ENCODE results near the gene TGFB2. TPM values are rescaled to one million over a fixed set of nuclear protein-coding genes. Genes with fewer than 3 reads are reported as not detected.

TGFB2 gene
- polyA plus RNA-seq, 1 donor: 4.9 TPM

DNA sequence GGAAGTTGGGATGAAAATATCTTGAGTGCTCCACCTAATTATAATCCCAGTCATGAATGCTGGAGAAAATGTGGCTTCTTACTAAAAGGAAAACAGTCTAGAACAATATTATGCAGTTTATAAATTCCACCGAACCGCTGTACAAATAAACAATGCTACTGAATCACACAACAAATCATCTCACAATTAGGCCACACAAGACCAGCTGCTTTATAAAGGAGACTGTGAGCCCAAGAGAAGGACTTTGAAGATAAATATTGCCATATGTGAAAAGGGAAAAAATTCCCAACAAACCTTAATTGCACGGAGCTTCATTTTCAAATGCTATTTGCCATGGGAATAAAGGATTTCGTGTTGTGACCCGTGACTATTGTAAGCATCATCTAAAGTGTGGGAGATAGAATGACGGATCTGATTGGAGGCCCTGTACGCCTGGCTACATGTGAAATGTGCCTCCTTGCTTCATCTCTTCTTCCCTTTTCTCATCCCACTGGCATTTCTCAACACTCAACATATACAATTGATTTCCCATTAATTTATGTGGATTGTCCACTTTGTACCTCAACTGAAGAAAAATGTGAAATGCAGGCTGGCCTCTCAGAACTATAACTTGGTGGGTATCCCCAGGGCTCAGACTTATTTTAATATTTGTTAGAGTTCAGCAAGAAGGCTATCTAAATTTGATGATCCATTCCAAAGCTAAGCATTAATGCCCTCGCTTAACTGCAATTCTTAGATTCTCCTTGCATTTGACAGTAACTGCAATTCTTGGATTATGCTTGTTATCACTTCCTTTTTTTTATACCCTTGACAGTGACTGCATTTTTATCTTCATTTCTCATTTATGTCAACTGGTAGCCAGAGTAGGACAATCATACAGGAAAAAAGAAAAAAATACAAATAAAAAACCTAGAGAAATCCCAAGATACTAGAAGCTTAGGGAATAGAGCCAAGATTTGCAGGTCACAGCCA is 122.3 kb downstream of the TGFB2 start:
- no peaks in the 10 kb centered on the region for H3K36me3 ChIP-seq (ENCODE audit: control insufficient read depth, insufficient read depth, low read length)
- no peak overlapping the region for H3K27ac ChIP-seq (ENCODE audit: low read length)
- H3K4me3 ChIP-seq (ENCODE audit: low read length): no peak overlapping the region
- DNase-seq: no peak
- WGBS (ENCODE audit: insufficient coverage, low lambda C conversion rate): 100% methylated on average over 1 of the region's 8 CpGs
- no peaks in the 10 kb centered on the region for H3K9me3 ChIP-seq (ENCODE audit: control insufficient read depth, low read depth, low read length)
- no peaks in the 10 kb centered on the region for H3K4me1 ChIP-seq (ENCODE audit: control insufficient read depth, insufficient read depth, low read length)
- H3K27me3 ChIP-seq (ENCODE audit: control insufficient read depth, insufficient read depth, low read length): no peaks in the 10 kb centered on the region

DNA sequence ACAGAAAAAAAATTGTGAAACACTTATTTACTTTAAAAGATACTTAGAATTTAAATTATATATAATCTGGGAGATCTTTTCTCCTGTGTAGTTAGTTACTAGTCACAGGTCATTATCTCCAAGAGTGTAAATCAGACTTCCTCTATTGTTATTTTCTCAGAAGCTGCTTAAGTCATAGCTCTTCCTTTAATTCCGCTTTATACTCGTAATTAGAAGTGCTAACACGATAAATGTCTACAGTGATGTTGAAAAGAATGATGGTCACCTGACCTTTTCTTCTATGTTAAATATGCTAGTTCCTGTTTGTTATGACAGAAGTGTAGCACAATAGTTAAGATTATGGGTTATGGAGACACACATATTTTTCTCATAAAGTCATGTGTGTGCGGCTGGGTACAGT is 123.6 kb downstream of the TGFB2 start:
- Histone ChIP-seq H3K9me3 (ENCODE audit: control insufficient read depth, low read depth, low read length) (no peaks in the 10 kb centered on the region), H3K27ac (ENCODE audit: low read length) (no peak overlapping the region)
- WGBS (ENCODE audit: insufficient coverage, low lambda C conversion rate): no CpG with 5 or more reads among the region's 4 CpGs

GRCh38 chr1:218472885-218473284 is 127.7 kb downstream of the TGFB2 start:
- Histone ChIP-seq H3K9me3 (ENCODE audit: control insufficient read depth, low read depth, low read length) (no peaks in the 10 kb centered on the region), H3K36me3 (ENCODE audit: control insufficient read depth, insufficient read depth, low read length) (no peaks in the 10 kb centered on the region), H3K27me3 (ENCODE audit: control insufficient read depth, insufficient read depth, low read length) (no peaks in the 10 kb centered on the region), H3K4me3 (ENCODE audit: low read length) (no peak overlapping the region), H3K4me1 (ENCODE audit: control insufficient read depth, insufficient read depth, low read length) (no peaks in the 10 kb centered on the region), H3K27ac (ENCODE audit: low read length) (no peak overlapping the region)
- WGBS (ENCODE audit: insufficient coverage, low lambda C conversion rate): 50% methylated on average over 1 of the region's 1 CpG
- no peak for DNase-seq

More for the DNA sequence above, 123.6 kb downstream of the TGFB2 start:
- Histone ChIP-seq H3K4me3 (ENCODE audit: low read length) (no peak overlapping the region), H3K27me3 (ENCODE audit: control insufficient read depth, insufficient read depth, low read length) (no peaks in the 10 kb centered on the region), H3K4me1 (ENCODE audit: control insufficient read depth, insufficient read depth, low read length) (no peaks in the 10 kb centered on the region), H3K36me3 (ENCODE audit: control insufficient read depth, insufficient read depth, low read length) (no peaks in the 10 kb centered on the region)
- no peak for DNase-seq

GRCh38 chr1:218473522-218473921 is 128.4 kb downstream of the TGFB2 start:
- Histone ChIP-seq H3K27me3 (ENCODE audit: control insufficient read depth, insufficient read depth, low read length) (no peaks in the 10 kb centered on the region), H3K36me3 (ENCODE audit: control insufficient read depth, insufficient read depth, low read length) (no peaks in the 10 kb centered on the region), H3K27ac (ENCODE audit: low read length) (no peak overlapping the region), H3K9me3 (ENCODE audit: control insufficient read depth, low read depth, low read length) (no peaks in the 10 kb centered on the region), H3K4me3 (ENCODE audit: low read length) (no peak overlapping the region), H3K4me1 (ENCODE audit: control insufficient read depth, insufficient read depth, low read length) (no peaks in the 10 kb centered on the region)
- no CpG with 5 or more reads among the region's 2 CpGs for WGBS (ENCODE audit: insufficient coverage, low lambda C conversion rate)
- no peak for DNase-seq

DNA sequence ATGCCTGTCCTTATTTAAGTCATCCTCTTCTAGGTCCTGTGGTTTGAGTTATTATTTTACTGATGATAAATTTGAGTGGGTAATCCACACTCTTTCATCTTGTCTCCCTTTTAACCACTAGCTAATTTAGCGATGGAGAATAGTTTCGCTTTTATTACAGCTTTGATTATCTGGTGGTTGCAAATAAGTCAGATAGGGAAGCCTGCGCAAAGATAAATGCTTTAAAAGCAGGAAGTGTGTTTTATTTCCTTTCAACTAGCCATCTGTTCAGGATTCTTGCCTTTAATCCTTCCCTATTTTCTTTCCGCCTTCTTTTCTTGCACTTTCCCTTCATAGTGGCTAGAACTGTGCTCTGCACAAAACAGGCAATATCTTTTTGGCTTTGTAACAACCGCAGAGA is 129.0 kb downstream of the TGFB2 start:
- H3K27ac ChIP-seq (ENCODE audit: low read length): no peak overlapping the region
- no peaks in the 10 kb centered on the region for H3K36me3 ChIP-seq (ENCODE audit: control insufficient read depth, insufficient read depth, low read length)
- no peaks in the 10 kb centered on the region for H3K4me1 ChIP-seq (ENCODE audit: control insufficient read depth, insufficient read depth, low read length)
- H3K27me3 ChIP-seq (ENCODE audit: control insufficient read depth, insufficient read depth, low read length): no peaks in the 10 kb centered on the region
- no peak overlapping the region for H3K4me3 ChIP-seq (ENCODE audit: low read length)
- no peaks in the 10 kb centered on the region for H3K9me3 ChIP-seq (ENCODE audit: control insufficient read depth, low read depth, low read length)
- DNase-seq: no peak
- WGBS (ENCODE audit: insufficient coverage, low lambda C conversion rate): 49% methylated on average over 4 of the region's 5 CpGs

DNA sequence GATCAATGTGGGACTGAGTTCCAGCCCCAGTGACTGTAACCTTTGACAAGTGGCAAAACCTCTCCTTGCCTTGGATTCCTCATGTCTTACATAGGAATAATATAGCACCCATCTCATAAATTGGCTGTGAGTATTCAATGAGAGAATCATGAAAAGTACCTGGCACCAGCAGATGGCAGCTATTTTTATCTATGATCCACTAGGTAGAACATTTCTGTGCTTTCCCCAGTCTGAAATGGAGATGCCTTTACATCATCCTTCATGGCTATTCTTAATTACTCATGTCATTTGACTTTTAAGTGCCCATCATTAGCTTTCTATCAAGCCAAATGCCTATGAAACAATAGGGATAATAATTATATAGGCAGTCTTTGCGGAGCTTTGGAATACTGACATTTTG is 130.1 kb downstream of the TGFB2 start:
- no peak overlapping the region for H3K4me3 ChIP-seq (ENCODE audit: low read length)
- no peak overlapping the region for H3K27ac ChIP-seq (ENCODE audit: low read length)
- no peaks in the 10 kb centered on the region for H3K36me3 ChIP-seq (ENCODE audit: control insufficient read depth, insufficient read depth, low read length)
- no peaks in the 10 kb centered on the region for H3K27me3 ChIP-seq (ENCODE audit: control insufficient read depth, insufficient read depth, low read length)
- DNase-seq: no peak
- no peaks in the 10 kb centered on the region for H3K4me1 ChIP-seq (ENCODE audit: control insufficient read depth, insufficient read depth, low read length)
- no peaks in the 10 kb centered on the region for H3K9me3 ChIP-seq (ENCODE audit: control insufficient read depth, low read depth, low read length)
- WGBS (ENCODE audit: insufficient coverage, low lambda C conversion rate): no CpG with 5 or more reads among the region's 1 CpG

- H3K36me3 ChIP-seq (ENCODE audit: control insufficient read depth, insufficient read depth, low read length): no peaks in the 10 kb centered on the region
- H3K27ac ChIP-seq (ENCODE audit: low read length): no peak overlapping the region
- H3K27me3 ChIP-seq (ENCODE audit: control insufficient read depth, insufficient read depth, low read length): no peaks in the 10 kb centered on the region
- H3K4me1 ChIP-seq (ENCODE audit: control insufficient read depth, insufficient read depth, low read length): no peaks in the 10 kb centered on the region
- DNase-seq: no peak
- WGBS (ENCODE audit: insufficient coverage, low lambda C conversion rate): no CpG with 5 or more reads among the region's 1 CpG
- H3K9me3 ChIP-seq (ENCODE audit: control insufficient read depth, low read depth, low read length): no peaks in the 10 kb centered on the region
- H3K4me3 ChIP-seq (ENCODE audit: low read length): no peak overlapping the region
These were observed 130.6 kb downstream of the TGFB2 start for GRCh38 chr1:218475699-218476098.

- Histone ChIP-seq H3K27ac (ENCODE audit: low read length) (no peak overlapping the region), H3K9me3 (ENCODE audit: control insufficient read depth, low read depth, low read length) (no peaks in the 10 kb centered on the region), H3K4me3 (ENCODE audit: low read length) (no peak overlapping the region), H3K36me3 (ENCODE audit: control insufficient read depth, insufficient read depth, low read length) (no peaks in the 10 kb centered on the region), H3K27me3 (ENCODE audit: control insufficient read depth, insufficient read depth, low read length) (no peaks in the 10 kb centered on the region), H3K4me1 (ENCODE audit: control insufficient read depth, insufficient read depth, low read length) (no peaks in the 10 kb centered on the region)
- WGBS (ENCODE audit: insufficient coverage, low lambda C conversion rate): 100% methylated on average over 1 of the region's 3 CpGs
- no peak for DNase-seq
These were observed 131.2 kb downstream of the TGFB2 start for GRCh38 chr1:218476385-218476784.

DNA sequence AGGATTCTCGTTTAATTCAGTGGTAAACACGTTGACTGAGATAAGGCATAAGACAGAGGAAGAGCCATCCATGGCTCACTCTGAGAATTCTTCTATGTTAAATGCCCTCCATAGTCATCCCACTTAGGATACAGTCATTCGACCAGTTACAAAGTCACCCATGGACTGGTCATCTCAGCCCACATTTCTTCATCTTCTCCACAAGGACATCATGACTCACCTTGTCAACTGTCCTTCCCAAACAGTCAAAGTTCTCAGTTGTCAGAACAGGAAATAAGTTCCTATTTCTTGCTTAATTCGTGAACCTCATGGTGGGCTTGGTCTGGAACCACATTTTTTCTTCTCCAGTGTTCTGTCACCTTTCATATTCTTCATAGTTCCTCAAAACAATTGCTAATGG is 133.2 kb downstream of the TGFB2 start:
- Histone ChIP-seq H3K9me3 (ENCODE audit: control insufficient read depth, low read depth, low read length) (no peaks in the 10 kb centered on the region), H3K27ac (ENCODE audit: low read length) (no peak overlapping the region), H3K27me3 (ENCODE audit: control insufficient read depth, insufficient read depth, low read length) (no peaks in the 10 kb centered on the region), H3K36me3 (ENCODE audit: control insufficient read depth, insufficient read depth, low read length) (no peaks in the 10 kb centered on the region), H3K4me3 (ENCODE audit: low read length) (no peak overlapping the region), H3K4me1 (ENCODE audit: control insufficient read depth, insufficient read depth, low read length) (no peaks in the 10 kb centered on the region)
- DNase-seq: no peak
- WGBS (ENCODE audit: insufficient coverage, low lambda C conversion rate): 83% methylated on average over 1 of the region's 4 CpGs

DNA sequence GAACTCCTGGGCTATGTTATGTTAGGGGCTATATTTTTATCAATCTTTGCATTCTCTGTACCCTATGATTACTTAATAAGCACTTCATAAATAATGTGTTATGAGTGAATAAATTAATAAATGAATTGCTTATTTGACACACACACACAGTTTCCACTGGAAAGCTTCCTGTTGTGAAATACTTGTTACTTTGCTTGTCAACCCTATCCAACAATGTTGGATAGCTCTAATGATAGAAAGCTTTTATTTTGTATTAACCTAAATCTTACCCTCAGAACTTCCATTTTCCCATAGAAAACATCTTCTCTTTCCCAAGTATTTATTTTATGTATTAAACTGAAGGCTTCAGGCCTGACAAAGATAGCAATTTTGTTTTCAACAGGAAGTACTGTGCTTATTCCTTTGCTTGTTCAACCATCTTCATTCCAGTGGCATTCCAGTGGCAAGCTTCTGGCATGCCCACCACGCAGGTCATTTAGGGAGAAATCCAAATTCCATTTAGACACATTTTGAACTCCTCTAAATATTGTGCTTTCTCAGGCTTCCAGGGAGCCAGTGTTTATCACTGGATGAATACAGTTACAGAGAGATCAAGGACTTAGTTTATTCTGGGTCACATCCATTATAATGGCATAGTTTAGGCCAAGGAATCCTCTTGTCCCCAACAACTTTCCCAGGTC is 134.4 kb downstream of the TGFB2 start:
- no peaks in the 10 kb centered on the region for H3K4me1 ChIP-seq (ENCODE audit: control insufficient read depth, insufficient read depth, low read length)
- no peak overlapping the region for H3K4me3 ChIP-seq (ENCODE audit: low read length)
- H3K27ac ChIP-seq (ENCODE audit: low read length): no peak overlapping the region
- no peaks in the 10 kb centered on the region for H3K9me3 ChIP-seq (ENCODE audit: control insufficient read depth, low read depth, low read length)
- H3K27me3 ChIP-seq (ENCODE audit: control insufficient read depth, insufficient read depth, low read length): no peaks in the 10 kb centered on the region
- no peak for DNase-seq
- H3K36me3 ChIP-seq (ENCODE audit: control insufficient read depth, insufficient read depth, low read length): no peaks in the 10 kb centered on the region
- no CpG with 5 or more reads among the region's 1 CpG for WGBS (ENCODE audit: insufficient coverage, low lambda C conversion rate)
